Activated CD4-positive, alpha-beta T cell treated with anti-CD3 and anti-CD28 coated beads, Interleukin-2, amount 50 U/mL, for 4 hours (primary cell): ENCODE measurements around the gene APOBEC3H.
A peak's percentile ranks its signal among the peaks of the same experiment; 100 is the strongest.

Experiments used
- DNase-seq, 2 experiments: peaks; one replicate each; pipeline ENCODE4 v3.0.0-alpha.2; 2020

Gene APOBEC3H

GRCh38 chr22:39114112-39114511 is 17.1 kb downstream of the APOBEC3H start:
- no peak for DNase-seq

- DNase-seq, result no peak
Measured at GRCh38 chr22:39115570-39115969, 18.5 kb downstream of the APOBEC3H start.

- no peak for DNase-seq
Measured at GRCh38 chr22:39115977-39116621, 19.1 kb downstream of the APOBEC3H start.

GRCh38 chr22:39117585-39118191 is 20.6 kb downstream of the APOBEC3H start:
- DNase-seq, result peak; percentile 68

GRCh38 chr22:39120983-39121382 is 23.9 kb downstream of the APOBEC3H start:
- DNase-seq, result no peak

GRCh38 chr22:39122772-39123470 is 25.9 kb downstream of the APOBEC3H start:
- DNase-seq, result no peak

GRCh38 chr22:39123751-39124581 is 26.9 kb downstream of the APOBEC3H start:
- DNase-seq, result no peak

- no peak for DNase-seq
Measured at GRCh38 chr22:39125622-39126021, 28.6 kb downstream of the APOBEC3H start.

GRCh38 chr22:39128508-39128907 is 31.5 kb downstream of the APOBEC3H start:
- DNase-seq, result no peak

- no peak for DNase-seq
Measured at GRCh38 chr22:39129081-39129480, 32.0 kb downstream of the APOBEC3H start.

GRCh38 chr22:39129746-39130145 is 32.7 kb downstream of the APOBEC3H start:
- DNase-seq, result no peak

GRCh38 chr22:39130152-39130704 is 33.2 kb downstream of the APOBEC3H start:
- no peak for DNase-seq

GRCh38 chr22:39130892-39131855 is 34.1 kb downstream of the APOBEC3H start:
- no peak for DNase-seq

- no peak for DNase-seq
Measured at GRCh38 chr22:39132281-39132680, 35.2 kb downstream of the APOBEC3H start.

- no peak for DNase-seq
Measured at GRCh38 chr22:39132871-39133524, 36.0 kb downstream of the APOBEC3H start.

GRCh38 chr22:39133871-39134270 is 36.8 kb downstream of the APOBEC3H start:
- DNase-seq, result no peak

- DNase-seq, result no peak
Measured at GRCh38 chr22:39134366-39135091, 37.5 kb downstream of the APOBEC3H start.

- DNase-seq, result peak in 1 of 2 experiments; percentile 27
Measured at GRCh38 chr22:39135092-39135896, 38.2 kb downstream of the APOBEC3H start.

GRCh38 chr22:39136317-39136716 is 39.3 kb downstream of the APOBEC3H start:
- DNase-seq, result no peak
